AG04449 (cell line): ENCODE measurements around the gene IGF2R.
"Not testable (repeated sequence)": the region's sequence is repeated elsewhere in the genome, so short reads cannot be mapped to it uniquely, and the experiment has no call there.

Experiments
- CTCF ChIA-PET: fragments of 350-600 bp; formaldehyde crosslinking; extraction: SDS; loops from one replicate; lab custom pipeline; 2021; ENCODE audit warnings: antibody characterized with exemption; lab: Yijun Ruan, JAX
- POLR2A ChIA-PET: fragments of 400-600, 350-600 bp; formaldehyde crosslinking; extraction: SDS; loops from one replicate; lab custom pipeline; 2020; ENCODE audit warnings: antibody characterized with exemption, inconsistent platforms; lab: Yijun Ruan, JAX
- DNase-seq: peaks from one replicate; pipeline ENCODE4 v3.0.0-alpha.2; 2010; ENCODE audit warnings: low read depth, low spot score
- H3K4me3 ChIP-seq: 2 replicates; pipeline ENCODE4 v1.5.1; 2011; ENCODE audit warnings: low read depth, mild to moderate bottlenecking, control low read depth, low read length
- TF ChIP-seq, protein P1 (sequence below): IDR thresholded peaks from one replicate; pipeline ENCODE4 v1.5.1; 2011; ENCODE audit warnings: mild to moderate bottlenecking, moderate library complexity, low read length, control low read depth, inconsistent platforms; ENCODE audit not compliant: insufficient read depth; ENCODE audit errors: missing control alignments

IGF2R gene

DNA sequence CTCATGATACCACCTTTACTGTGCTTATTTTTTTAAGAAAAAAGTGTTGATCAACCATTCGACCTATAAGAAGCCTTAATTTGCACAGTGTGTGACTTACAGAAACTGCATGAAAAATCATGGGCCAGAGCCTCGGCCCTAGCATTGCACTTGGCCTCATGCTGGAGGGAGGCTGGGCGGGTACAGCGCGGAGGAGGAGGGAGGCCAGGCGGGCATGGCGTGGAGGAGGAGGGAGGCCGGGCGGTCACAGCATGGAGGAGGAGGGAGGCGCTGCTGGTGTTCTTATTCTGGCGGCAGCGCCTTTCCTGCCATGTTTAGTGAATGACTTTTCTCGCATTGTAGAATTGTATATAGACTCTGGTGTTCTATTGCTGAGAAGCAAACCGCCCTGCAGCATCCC is 137.1 kb downstream of the IGF2R start:
- ChIA-PET CTCF (interaction anchor here (1.0 to 1.9 kb wide), 3 partner anchors 8 to 349 kb away, joined by 3 to 13 read pairs (median 8); no protein-coding TSS in a partner anchor), POLR2A (no interaction called here)
- no peak overlapping the region for H3K4me3 ChIP-seq
- no peak for DNase-seq
- TF ChIP-seq, protein P1, sequence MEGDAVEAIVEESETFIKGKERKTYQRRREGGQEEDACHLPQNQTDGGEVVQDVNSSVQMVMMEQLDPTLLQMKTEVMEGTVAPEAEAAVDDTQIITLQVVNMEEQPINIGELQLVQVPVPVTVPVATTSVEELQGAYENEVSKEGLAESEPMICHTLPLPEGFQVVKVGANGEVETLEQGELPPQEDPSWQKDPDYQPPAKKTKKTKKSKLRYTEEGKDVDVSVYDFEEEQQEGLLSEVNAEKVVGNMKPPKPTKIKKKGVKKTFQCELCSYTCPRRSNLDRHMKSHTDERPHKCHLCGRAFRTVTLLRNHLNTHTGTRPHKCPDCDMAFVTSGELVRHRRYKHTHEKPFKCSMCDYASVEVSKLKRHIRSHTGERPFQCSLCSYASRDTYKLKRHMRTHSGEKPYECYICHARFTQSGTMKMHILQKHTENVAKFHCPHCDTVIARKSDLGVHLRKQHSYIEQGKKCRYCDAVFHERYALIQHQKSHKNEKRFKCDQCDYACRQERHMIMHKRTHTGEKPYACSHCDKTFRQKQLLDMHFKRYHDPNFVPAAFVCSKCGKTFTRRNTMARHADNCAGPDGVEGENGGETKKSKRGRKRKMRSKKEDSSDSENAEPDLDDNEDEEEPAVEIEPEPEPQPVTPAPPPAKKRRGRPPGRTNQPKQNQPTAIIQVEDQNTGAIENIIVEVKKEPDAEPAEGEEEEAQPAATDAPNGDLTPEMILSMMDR, result no peak

DNA sequence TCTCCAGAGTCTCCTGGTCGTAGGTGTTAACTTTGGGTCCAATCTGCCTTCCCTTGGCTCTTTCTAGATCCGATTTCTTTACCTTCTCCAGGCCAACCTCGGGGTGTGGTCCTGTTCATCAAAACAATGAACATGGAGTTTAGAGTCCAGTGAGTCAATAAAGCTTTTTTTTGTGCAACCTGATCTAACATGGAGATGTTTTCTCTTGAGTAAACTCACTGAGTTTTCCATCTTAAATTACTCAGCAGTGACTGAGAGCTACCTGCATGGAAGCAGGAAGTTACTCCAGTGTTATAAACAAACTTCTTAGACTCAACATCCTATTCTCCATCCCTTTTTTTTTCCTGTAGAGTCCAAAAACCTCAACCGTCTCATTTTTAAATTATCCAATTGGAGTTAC is 137.8 kb downstream of the IGF2R start:
- POLR2A ChIA-PET, result no interaction called here
- CTCF ChIA-PET, result interaction anchor here (1.0 to 1.6 kb wide), 2 partner anchors 9 to 18 kb away, joined by 3 to 8 read pairs; no protein-coding TSS in a partner anchor
- TF ChIP-seq, protein P1, result no peak
- DNase-seq, result no peak
- H3K4me3 ChIP-seq, result no peak overlapping the region

DNA sequence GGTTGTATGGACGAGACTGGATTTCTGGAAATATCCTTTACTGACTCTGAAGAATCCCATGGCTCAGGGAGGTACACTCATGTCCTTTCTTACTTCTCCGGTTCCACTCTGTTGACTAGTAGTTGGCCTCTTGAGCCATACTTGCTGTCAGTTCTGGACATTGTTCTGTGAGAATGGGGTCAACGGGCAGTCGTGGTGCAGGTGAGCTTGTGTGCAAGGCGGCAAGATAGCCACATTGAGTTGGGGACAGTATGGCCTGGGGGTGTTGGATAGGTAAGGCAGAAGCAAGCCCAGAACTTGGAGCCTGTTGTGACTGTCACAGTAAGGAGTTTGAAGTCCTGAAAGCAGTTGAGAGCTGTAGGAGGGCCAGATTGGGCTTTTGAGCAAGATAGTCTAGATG is 139.2 kb downstream of the IGF2R start:
- DNase-seq, result no peak
- TF ChIP-seq, protein P1, result no peak
- H3K4me3 ChIP-seq, result no peak overlapping the region
- ChIA-PET POLR2A (no interaction called here), CTCF (no interaction called here)

DNA sequence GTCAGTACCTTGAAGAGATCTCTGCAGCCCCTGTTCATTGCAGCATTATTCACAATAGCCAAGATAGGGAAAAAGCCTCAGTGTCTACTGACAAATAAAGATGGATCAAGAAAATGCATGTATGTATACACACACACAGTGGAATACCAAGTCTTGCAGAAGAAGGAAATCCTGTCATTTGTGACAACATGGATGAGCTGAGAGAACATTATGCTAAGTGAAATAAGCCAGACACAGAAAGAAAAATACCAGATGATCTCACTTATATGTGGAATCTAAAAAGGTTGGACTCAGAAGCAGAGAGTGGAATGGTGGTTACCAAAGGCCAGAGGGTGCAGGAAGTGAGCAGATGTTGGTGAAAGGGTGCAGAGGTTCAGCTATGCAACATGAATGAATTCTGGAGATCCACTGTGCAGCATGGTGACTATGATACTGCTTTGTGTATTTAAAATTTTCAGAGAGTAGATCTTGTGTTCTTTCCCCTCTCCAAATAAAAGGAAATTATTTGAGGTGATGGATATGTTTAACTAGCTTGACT is 141.8 kb downstream of the IGF2R start:
- TF ChIP-seq, protein P1, result no peak
- no peak for DNase-seq
- ChIA-PET POLR2A (no interaction called here), CTCF (interaction anchor here (0.6 to 1.8 kb wide), 3 partner anchors 9 to 28 kb away, joined by 3 to 5 read pairs (median 5); no protein-coding TSS in a partner anchor)
- H3K4me3 ChIP-seq, result no peak overlapping the region

DNA sequence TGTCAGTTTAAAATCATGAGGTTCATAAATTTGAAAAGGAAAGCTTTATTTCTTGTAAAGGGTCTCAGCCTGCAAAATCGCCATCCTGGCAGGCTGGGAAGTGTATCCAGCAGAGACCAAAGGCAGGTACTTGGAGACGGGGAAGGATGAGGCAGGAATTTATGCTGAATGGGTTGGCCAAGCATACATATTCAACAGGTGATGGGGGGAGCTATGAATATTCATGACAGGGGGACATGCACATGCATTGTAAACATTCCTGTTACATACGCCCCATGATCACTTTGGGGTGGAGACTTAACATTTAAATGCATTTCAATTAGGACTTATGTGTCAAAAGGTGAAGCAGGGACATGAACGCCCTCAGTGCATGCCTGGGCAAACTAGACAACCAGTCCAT is 142.9 kb downstream of the IGF2R start:
- CTCF ChIA-PET, result interaction anchor here (1.3 to 1.5 kb wide), 2 partner anchors 10 to 23 kb away, joined by 3 read pairs; no protein-coding TSS in a partner anchor

DNA sequence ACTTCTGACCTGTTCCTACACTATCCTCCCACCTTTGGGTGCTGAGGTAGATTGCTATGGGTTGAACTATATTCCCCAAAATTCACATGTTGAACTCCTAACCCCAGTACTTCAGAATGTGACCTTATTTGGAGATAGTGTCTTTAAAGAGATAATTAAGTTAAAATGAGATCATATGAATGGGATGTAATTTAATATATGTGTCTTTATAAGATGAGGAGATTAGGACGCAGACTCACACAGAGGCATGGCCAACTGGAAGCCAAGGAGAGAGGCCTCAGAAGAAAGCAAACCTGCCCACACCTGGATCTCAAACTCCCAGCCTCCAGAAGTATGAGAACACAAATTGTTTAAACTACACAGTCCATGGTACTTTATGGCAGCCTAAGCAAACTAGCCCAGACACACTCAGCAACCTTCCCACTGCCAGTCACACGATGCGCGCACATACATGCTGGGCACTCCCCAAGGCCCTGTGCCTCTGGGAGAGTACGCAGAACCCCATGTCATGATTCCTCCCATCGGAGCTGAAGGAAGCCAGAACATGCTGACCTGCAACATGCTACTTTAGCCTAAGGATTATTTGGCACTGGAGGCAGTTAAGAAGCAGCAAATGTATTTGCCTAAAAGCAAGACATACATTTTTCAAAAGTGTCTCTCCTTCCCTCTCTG is 143.9 kb downstream of the IGF2R start:
- TF ChIP-seq, protein P1, result no peak
- no peak overlapping the region for H3K4me3 ChIP-seq
- ChIA-PET CTCF (interaction anchor here (1.5 kb wide), 1 partner anchor 24 kb away, joined by 3 read pairs; no protein-coding TSS in a partner anchor), POLR2A (no interaction called here)
- DNase-seq, result no peak

More for the DNA sequence above, 142.9 kb downstream of the IGF2R start:
- POLR2A ChIA-PET, result no interaction called here
- no peak for DNase-seq
- TF ChIP-seq, protein P1, result no peak
- no peak overlapping the region for H3K4me3 ChIP-seq

DNA sequence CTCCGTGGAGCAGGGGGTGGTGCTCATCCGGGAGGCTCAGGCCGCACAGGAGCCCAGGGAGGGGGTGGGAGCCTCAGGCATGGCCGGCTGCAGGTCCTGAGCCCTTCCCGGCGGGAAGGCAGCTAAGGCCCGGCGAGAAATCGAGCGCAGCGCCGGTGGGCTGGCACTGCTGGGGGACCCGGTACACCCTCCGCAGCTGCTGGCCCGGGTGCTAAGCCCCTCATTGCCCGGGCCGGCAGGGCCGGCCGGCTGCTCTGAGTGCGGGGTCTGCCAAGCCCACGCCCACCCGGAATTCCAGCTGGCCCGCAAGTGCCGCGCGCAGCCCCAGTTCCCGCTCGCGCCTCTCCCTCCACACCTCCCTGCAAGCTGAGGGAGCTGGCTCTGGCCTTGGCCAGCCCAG is 145.7 kb downstream of the IGF2R start:
- POLR2A ChIA-PET, CTCF ChIA-PET, H3K4me3 ChIP-seq, DNase-seq: not testable (repeated sequence)
